Gastrocnemius medialis (tissue), 4 donors: ENCODE measurements around the gene IKZF2. TPM values are rescaled to one million over a fixed set of nuclear protein-coding genes. Genes with fewer than 3 reads are reported as not detected.

ENCODE experiments used
- ATAC-seq, 2 donors: fragments of 150-250 bp; one replicate each; pipeline ENCODE4 v1.9.1; 2016
- DNase-seq, 2 donors: peaks; one replicate each; pipeline ENCODE4 v3.0.0-alpha.2; 2019
- H3K27ac ChIP-seq, 4 donors: fragments of 200-600 bp; sonication (generic); 1 replicate in 1 of 4; 2 replicates in 3 of 4; pipeline ENCODE4 v1.5.1; 2016 to 2018; ENCODE audit warnings: mild to moderate bottlenecking in 2 of 4, moderate library complexity in 1 of 4
- H3K27me3 ChIP-seq, 3 donors: fragments of 200-600 bp; sonication (generic) in 2 of 3; 1 replicate in 1 of 3; 2 replicates in 2 of 3; pipeline versions ENCODE4 v1.5.1 to v1.6.0; 2016 to 2019; ENCODE audit warnings: mild to moderate bottlenecking in 1 of 3, moderate library complexity in 1 of 3
- H3K36me3 ChIP-seq, 2 donors: fragments of 200-600 bp; sonication (generic) in 1 of 2; one replicate each; pipeline ENCODE4 v1.5.1; 2017 to 2018
- H3K4me1 ChIP-seq, 2 donors: fragments of 200-600 bp; sonication (generic) in 1 of 2; one replicate each; pipeline ENCODE4 v1.5.1; 2016 to 2017; ENCODE audit warnings: mild to moderate bottlenecking in 2 of 2
- H3K4me3 ChIP-seq, 4 donors: fragments of 200-600 bp; sonication (generic) in 3 of 4; 1 replicate in 1 of 4; 2 replicates in 3 of 4; pipeline ENCODE4 v1.5.1; 2016 to 2019; ENCODE audit warnings: mild to moderate bottlenecking in 2 of 4
- H3K9me3 ChIP-seq, 3 donors: fragments of 200-600 bp; sonication (generic) in 2 of 3; 1 replicate in 1 of 3; 2 replicates in 2 of 3; pipeline ENCODE4 v1.5.1; 2016 to 2019
- CTCF ChIP-seq, 5 experiments: fragments of 450-650 bp in 3 of 5; fragments of 200-600 bp in 2 of 5; sonication (generic) in 2 of 5; IDR thresholded peaks in 4 of 5; conservative IDR thresholded peaks in 1 of 5; 1 replicate in 4 of 5; 2 replicates in 1 of 5; pipeline ENCODE4 v1.5.1; 2016 to 2019; ENCODE audit warnings: antibody characterized with exemption in 5 of 5, mild to moderate bottlenecking in 3 of 5, moderate library complexity in 3 of 5
- POLR2A ChIP-seq, 2 donors: fragments of 450-650 bp; IDR thresholded peaks; one replicate each; pipeline ENCODE4 v1.6.1; 2017; ENCODE audit warnings: antibody characterized with exemption in 2 of 2, mild to moderate bottlenecking in 2 of 2, moderate library complexity in 2 of 2
- in situ Hi-C, 4 donors: fragments of 200-750 bp; cut with MboI; loops; one replicate each; pipeline versions ENCODE4 v1.15.0 to v1.8.0; 2017; ENCODE audit warnings: low sequenced_read_pairs in 4 of 4
- intact Hi-C: fragments of 100-400 bp; cut with DNase I; formaldehyde crosslinking; loops from one replicate; pipeline ENCODE4 v1.15.1; 2023; ENCODE audit warnings: low total_unique reads
- total RNA-seq, 4 donors: library from RNA; depleted of rRNA; stranded (reverse); fragments of >200 nt; gene quantifications; one replicate each; pipeline versions ENCODE4 v1.1.0 to v1.2.3, GENCODE V29; 2016

IKZF2 gene
- total RNA-seq, 4 donors from 2014 or later = 4.9 to 15.5 (median 6.0) TPM

GRCh38 chr2:213087040-213087439 is 64.4 kb downstream of the IKZF2 start:
- Histone ChIP-seq H3K4me1 (peaks cover 16 to 25% of the 10 kb centered on the region in 2 donors), H3K27me3 (no peaks in the 10 kb centered on the region), H3K4me3 (no peak overlapping the region), H3K36me3 (no peaks in the 10 kb centered on the region), H3K9me3 (no peaks in the 10 kb centered on the region), H3K27ac (no peak overlapping the region)
- TF ChIP-seq POLR2A (IDR thresholded peaks at IDR 0.05) (no peak), CTCF (IDR thresholded peaks at IDR 0.05 in 4 of 5, conservative IDR thresholded peaks at IDR 0.05 in 1 of 5) (no peak)
- intact Hi-C loops (no loop called here), in situ Hi-C loops (no loop called here)
- DNase-seq (no peak), ATAC-seq (no peak)

- Histone ChIP-seq H3K4me3 (no peak overlapping the region), H3K9me3 (no peaks in the 10 kb centered on the region), H3K27me3 (no peaks in the 10 kb centered on the region), H3K27ac (no peak overlapping the region), H3K4me1 (peaks cover 15 to 25% of the 10 kb centered on the region in 2 donors), H3K36me3 (no peaks in the 10 kb centered on the region)
- DNase-seq = no peak
- TF ChIP-seq POLR2A (IDR thresholded peaks at IDR 0.05) (no peak), CTCF (IDR thresholded peaks at IDR 0.05 in 4 of 5, conservative IDR thresholded peaks at IDR 0.05 in 1 of 5) (no peak)
- peak in 1 of 2 donors; percentile 29 for ATAC-seq
- intact Hi-C loops = no loop called here
- in situ Hi-C loops = no loop called here
Observed at GRCh38 chr2:213086571-213086970, 64.8 kb downstream of the IKZF2 start.

- Histone ChIP-seq H3K9me3 (no peaks in the 10 kb centered on the region), H3K4me1 (peaks cover 12 to 25% of the 10 kb centered on the region in 2 donors), H3K27ac (no peak overlapping the region), H3K4me3 (no peak overlapping the region), H3K27me3 (no peaks in the 10 kb centered on the region), H3K36me3 (no peaks in the 10 kb centered on the region)
- ATAC-seq (no peak), DNase-seq (no peak)
- in situ Hi-C loops = no loop called here
- TF ChIP-seq CTCF (IDR thresholded peaks at IDR 0.05 in 4 of 5, conservative IDR thresholded peaks at IDR 0.05 in 1 of 5) = no peak
- TF ChIP-seq POLR2A (IDR thresholded peaks at IDR 0.05) = no peak
- intact Hi-C loops = no loop called here
Observed at GRCh38 chr2:213086050-213086449, 65.4 kb downstream of the IKZF2 start.

- Histone ChIP-seq H3K27me3 (no peaks in the 10 kb centered on the region), H3K4me1 (peaks cover 7 to 20% of the 10 kb centered on the region in 2 donors), H3K4me3 (no peak overlapping the region), H3K27ac (no peak overlapping the region), H3K9me3 (no peaks in the 10 kb centered on the region), H3K36me3 (no peaks in the 10 kb centered on the region)
- TF ChIP-seq CTCF (IDR thresholded peaks at IDR 0.05 in 4 of 5, conservative IDR thresholded peaks at IDR 0.05 in 1 of 5) (no peak), POLR2A (IDR thresholded peaks at IDR 0.05) (no peak)
- ATAC-seq (no peak), DNase-seq (no peak)
- intact Hi-C loops (no loop called here), in situ Hi-C loops (no loop called here)
Observed at GRCh38 chr2:213085538-213085937, 65.9 kb downstream of the IKZF2 start.

GRCh38 chr2:213084261-213084660 is 67.2 kb downstream of the IKZF2 start:
- in situ Hi-C loops (no loop called here), intact Hi-C loops (no loop called here)
- H3K27me3 ChIP-seq = no peaks in the 10 kb centered on the region

More at GRCh38 chr2:213084261-213084660, 67.2 kb downstream of the IKZF2 start:
- Histone ChIP-seq H3K27ac (no peak overlapping the region), H3K4me1 (peaks cover 4 to 17% of the 10 kb centered on the region in 2 donors), H3K9me3 (no peaks in the 10 kb centered on the region), H3K4me3 (no peak overlapping the region), H3K36me3 (no peaks in the 10 kb centered on the region)
- no peak for DNase-seq
- no peak for ATAC-seq
- TF ChIP-seq POLR2A (IDR thresholded peaks at IDR 0.05) (no peak), CTCF (IDR thresholded peaks at IDR 0.05 in 4 of 5, conservative IDR thresholded peaks at IDR 0.05 in 1 of 5) (no peak)
